Type B pancreatic cell (in vitro differentiated cells): ENCODE results near the gene PTPRA. TPM values are rescaled to one million over a fixed set of nuclear protein-coding genes. Genes with fewer than 3 reads are reported as not detected.

Experiments
- DNase-seq: peaks from one replicate; pipeline ENCODE4 v3.0.0; 2021; ENCODE audit warnings: mixed read lengths; ENCODE audit not compliant: unreplicated experiment; ENCODE audit errors: extremely low spot score
- H3K27ac Mint-ChIP-seq: 2 replicates; pipeline ENCODE4 v1.8.0; 2021; ENCODE audit warnings: mild to moderate bottlenecking, mixed read lengths
- H3K27me3 Mint-ChIP-seq: 2 replicates; pipeline ENCODE4 v1.8.0; 2021; ENCODE audit warnings: mixed read lengths
- H3K36me3 Mint-ChIP-seq: 2 replicates; pipeline ENCODE4 v1.8.0; 2021; ENCODE audit warnings: mixed read lengths
- H3K4me1 Mint-ChIP-seq: one replicate; pipeline ENCODE4 v1.8.0; 2021; ENCODE audit warnings: mixed read lengths; ENCODE audit not compliant: unreplicated experiment
- H3K4me3 Mint-ChIP-seq: 2 replicates; pipeline ENCODE4 v1.8.0; 2021; ENCODE audit warnings: mild to moderate bottlenecking, mixed read lengths
- H3K9me3 Mint-ChIP-seq: 2 replicates; pipeline ENCODE4 v1.8.0; 2021; ENCODE audit warnings: mixed read lengths
- total RNA-seq: library from RNA; stranded (reverse); gene quantifications from 2 replicates; pipeline ENCODE4 v1.2.1, GENCODE V29; 2021; ENCODE audit warnings: low replicate concordance
- TF ChIP-seq, protein P1 (sequence below): fragments of 200-600 bp; sonication (generic); conservative IDR thresholded peaks from 2 replicates; pipeline ENCODE4 v1.5.0; 2021; ENCODE audit warnings: antibody characterized with exemption, mild to moderate bottlenecking

Gene PTPRA
- total RNA-seq, 1 donor from 2014 or later = 73.8 TPM

GRCh38 chr20:2867081-2867864 is 6.0 kb upstream of the PTPRA start:
- Mint-ChIP-seq H3K27me3 (peaks cover 22% of the 10 kb centered on the region), H3K4me3 (no peak overlapping the region), H3K9me3 (no peaks in the 10 kb centered on the region), H3K4me1 (peaks cover 14% of the 10 kb centered on the region), H3K36me3 (peaks cover 13% of the 10 kb centered on the region), H3K27ac (no peak overlapping the region)
- TF ChIP-seq, protein P1, sequence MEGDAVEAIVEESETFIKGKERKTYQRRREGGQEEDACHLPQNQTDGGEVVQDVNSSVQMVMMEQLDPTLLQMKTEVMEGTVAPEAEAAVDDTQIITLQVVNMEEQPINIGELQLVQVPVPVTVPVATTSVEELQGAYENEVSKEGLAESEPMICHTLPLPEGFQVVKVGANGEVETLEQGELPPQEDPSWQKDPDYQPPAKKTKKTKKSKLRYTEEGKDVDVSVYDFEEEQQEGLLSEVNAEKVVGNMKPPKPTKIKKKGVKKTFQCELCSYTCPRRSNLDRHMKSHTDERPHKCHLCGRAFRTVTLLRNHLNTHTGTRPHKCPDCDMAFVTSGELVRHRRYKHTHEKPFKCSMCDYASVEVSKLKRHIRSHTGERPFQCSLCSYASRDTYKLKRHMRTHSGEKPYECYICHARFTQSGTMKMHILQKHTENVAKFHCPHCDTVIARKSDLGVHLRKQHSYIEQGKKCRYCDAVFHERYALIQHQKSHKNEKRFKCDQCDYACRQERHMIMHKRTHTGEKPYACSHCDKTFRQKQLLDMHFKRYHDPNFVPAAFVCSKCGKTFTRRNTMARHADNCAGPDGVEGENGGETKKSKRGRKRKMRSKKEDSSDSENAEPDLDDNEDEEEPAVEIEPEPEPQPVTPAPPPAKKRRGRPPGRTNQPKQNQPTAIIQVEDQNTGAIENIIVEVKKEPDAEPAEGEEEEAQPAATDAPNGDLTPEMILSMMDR = no peak
- DNase-seq = no peak

DNA sequence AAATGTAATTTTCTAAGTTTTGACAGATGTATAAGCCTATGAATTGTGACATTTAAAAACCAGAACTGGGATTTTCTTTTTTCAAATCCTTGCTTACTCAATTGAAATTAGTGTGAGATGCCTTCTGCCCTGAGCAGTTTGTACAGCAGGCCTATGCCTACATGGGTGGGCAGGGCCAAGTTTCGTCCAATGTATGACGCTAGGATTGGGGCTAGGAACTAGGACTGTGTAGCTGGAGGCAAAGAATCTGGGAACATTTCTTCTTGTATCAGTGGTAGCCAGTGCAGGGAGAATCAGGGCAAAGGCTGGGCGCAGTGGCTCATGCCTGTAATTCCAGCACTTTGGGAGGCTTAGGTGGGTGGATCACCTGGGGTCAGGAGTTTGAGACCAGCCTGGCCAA is 3.9 kb upstream of the PTPRA start:
- peaks cover 30% of the 10 kb centered on the region for H3K27me3 Mint-ChIP-seq
- peaks cover 14% of the 10 kb centered on the region for H3K4me1 Mint-ChIP-seq
- TF ChIP-seq, protein P1 = no peak
- H3K9me3 Mint-ChIP-seq = no peaks in the 10 kb centered on the region
- no peak overlapping the region for H3K27ac Mint-ChIP-seq
- no peak for DNase-seq
- no peak overlapping the region for H3K4me3 Mint-ChIP-seq
- peaks cover 13% of the 10 kb centered on the region for H3K36me3 Mint-ChIP-seq

- DNase-seq = no peak
- Mint-ChIP-seq H3K4me1 (peaks cover 28% of the 10 kb centered on the region), H3K4me3 (peak overlapping the region; percentile 41), H3K27me3 (peaks cover 30% of the 10 kb centered on the region), H3K27ac (no peak overlapping the region), H3K36me3 (peaks cover under 1% of the 10 kb centered on the region), H3K9me3 (no peaks in the 10 kb centered on the region)
- TF ChIP-seq, protein P1 = no peak
Observed at GRCh38 chr20:2871111-2871465, 2.2 kb upstream of the PTPRA start.

GRCh38 chr20:2871661-2872458 is 1.4 kb upstream of the PTPRA start:
- H3K4me1 Mint-ChIP-seq = peaks cover 28% of the 10 kb centered on the region
- no peak for DNase-seq
- peak overlapping the region; percentile 46 for H3K27ac Mint-ChIP-seq
- TF ChIP-seq, protein P1 = no peak
- H3K4me3 Mint-ChIP-seq = peak overlapping the region; percentile 94
- no peaks in the 10 kb centered on the region for H3K36me3 Mint-ChIP-seq
- H3K9me3 Mint-ChIP-seq = no peaks in the 10 kb centered on the region
- H3K27me3 Mint-ChIP-seq = peaks cover 30% of the 10 kb centered on the region

DNA sequence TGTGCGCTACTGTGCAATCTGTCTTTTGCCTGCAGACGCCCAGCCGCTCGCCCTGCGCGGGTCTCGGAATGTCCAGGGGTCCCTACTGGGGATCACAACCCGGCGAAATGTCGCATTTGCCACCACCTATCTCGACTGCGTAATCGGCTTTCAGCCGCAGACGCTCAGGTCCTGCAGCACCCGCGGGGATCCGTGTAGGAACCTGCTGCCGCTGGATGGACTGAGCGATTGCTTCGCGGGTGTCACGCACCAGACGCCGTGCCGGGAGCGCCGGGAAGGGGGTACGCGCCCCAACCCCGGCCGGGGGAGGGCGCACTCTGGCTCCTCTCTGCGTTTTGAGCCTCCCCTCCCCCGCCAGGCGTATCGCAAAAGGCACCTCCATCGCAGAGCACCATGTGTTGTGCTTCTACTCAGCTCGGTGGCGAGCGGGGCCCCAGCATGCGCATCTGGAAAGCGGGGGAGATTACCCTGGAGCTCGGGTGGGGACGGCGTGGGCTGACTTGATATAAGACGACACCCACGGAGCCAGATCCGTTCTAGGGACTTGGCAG is 747 bp upstream of the PTPRA start:
- peak overlapping the region; percentile 94 for H3K4me3 Mint-ChIP-seq
- peaks cover 28% of the 10 kb centered on the region for H3K4me1 Mint-ChIP-seq
- DNase-seq = no peak
- no peaks in the 10 kb centered on the region for H3K36me3 Mint-ChIP-seq
- H3K27me3 Mint-ChIP-seq = peaks cover 30% of the 10 kb centered on the region
- peak overlapping the region; percentile 71 for H3K27ac Mint-ChIP-seq
- TF ChIP-seq, protein P1 = peak; percentile 31
- no peaks in the 10 kb centered on the region for H3K9me3 Mint-ChIP-seq
